HepG2 (cell line): ENCODE data around the gene SUB1. TPM values are rescaled to one million over a fixed set of nuclear protein-coding genes. Genes with fewer than 3 reads are reported as not detected.

Experiments
- CAMTA2 ChIP-seq: sonication (generic); formaldehyde crosslinking; IDR thresholded peaks from 2 replicates; pipeline ENCODE4 v1.4.0; 2020; ENCODE audit warnings: mild to moderate bottlenecking, missing genetic modification reagents, borderline replicate concordance
- CTCF ChIP-seq: sonication (generic); formaldehyde crosslinking; IDR thresholded peaks from 2 replicates; pipeline ENCODE4 v1.5.0; 2020; ENCODE audit warnings: mild to moderate bottlenecking, missing genetic modification reagents, moderate library complexity
- KIAA2018 ChIP-seq: sonication (generic); formaldehyde crosslinking; IDR thresholded peaks from 2 replicates; pipeline ENCODE4 v1.5.0; 2020; ENCODE audit warnings: mild to moderate bottlenecking, missing genetic modification reagents, borderline replicate concordance
- MTA3 ChIP-seq: sonication (generic); formaldehyde crosslinking; IDR thresholded peaks from 2 replicates; pipeline ENCODE4 v1.4.0; 2020; ENCODE audit warnings: missing genetic modification reagents
- MXD3 ChIP-seq: IDR thresholded peaks from 2 replicates; pipeline ENCODE4 v1.6.1; 2016; ENCODE audit warnings: mild to moderate bottlenecking, missing biosample characterization, missing genetic modification reagents
- SAFB2 ChIP-seq: sonication (generic); formaldehyde crosslinking; IDR thresholded peaks from 2 replicates; pipeline ENCODE4 v1.5.1; 2020; ENCODE audit warnings: missing genetic modification reagents, low read depth, mild to moderate bottlenecking, borderline replicate concordance
- SETDB1 ChIP-seq: sonication (generic); formaldehyde crosslinking; IDR thresholded peaks from 2 replicates; pipeline ENCODE4 v1.5.1; 2020; ENCODE audit warnings: missing genetic modification reagents, mild to moderate bottlenecking, borderline replicate concordance
- SP140L ChIP-seq: sonication (generic); formaldehyde crosslinking; IDR thresholded peaks from 2 replicates; pipeline ENCODE4 v1.4.0; 2020; ENCODE audit warnings: missing genetic modification reagents, borderline replicate concordance
- SP4 ChIP-seq: sonication (generic); formaldehyde crosslinking; IDR thresholded peaks from 2 replicates; pipeline ENCODE4 v1.8.1; 2023; ENCODE audit warnings: mild to moderate bottlenecking, missing genetic modification reagents
- SP5 ChIP-seq: IDR thresholded peaks from 2 replicates; pipeline ENCODE4 v1.6.1; 2016; ENCODE audit warnings: low read depth, borderline replicate concordance
- TCF12 ChIP-seq, 2 experiments: fragments of 450-650 bp in 1 of 2; sonication (generic) in 1 of 2; formaldehyde crosslinking in 1 of 2; IDR thresholded peaks; 2 replicates each; pipeline versions ENCODE4 v1.6.1 to v1.8.0; 2017 to 2022; ENCODE audit warnings: antibody characterized with exemption in 1 of 2, mild to moderate bottlenecking in 1 of 2, missing genetic modification reagents in 1 of 2, moderate library complexity in 1 of 2
- XRCC5 ChIP-seq: fragments of 200-400 bp; formaldehyde crosslinking; optimal IDR thresholded peaks from 2 replicates; pipeline ENCODE3; 2017; ENCODE audit warnings: mild to moderate bottlenecking, low read length
- ZNF564 ChIP-seq: sonication (generic); formaldehyde crosslinking; IDR thresholded peaks from 2 replicates; pipeline ENCODE4 v1.8.1; 2023; ENCODE audit warnings: mild to moderate bottlenecking, missing genetic modification reagents
- ZNF704 ChIP-seq: sonication (generic); formaldehyde crosslinking; IDR thresholded peaks from 2 replicates; pipeline ENCODE4 v1.8.1; 2023; ENCODE audit warnings: mild to moderate bottlenecking, inconsistent platforms, moderate library complexity, missing genetic modification reagents, borderline replicate concordance
- polyA plus RNA-seq, 8 experiments: library from polyadenylated mRNA; depleted of rRNA in 3 of 8; stranded (reverse) in 7 of 8; unstranded in 1 of 8; fragments of >200 nt; fragmentation: Illumina TruSeq in 4 of 8; extraction: Trizol in 4 of 8; gene quantifications; 2 replicates each; pipeline versions ENCODE4 v1.2.1 to v1.2.3, GENCODE V29; 2011 to 2016; ENCODE audit warnings: low read depth in 4 of 8, missing spikeins in 1 of 8, mixed read lengths in 1 of 8; ENCODE audit not compliant: insufficient read depth in 1 of 8
- total RNA-seq, 5 experiments: library from RNA; depleted of rRNA; stranded (reverse); fragments of >200 nt; fragmentation: Illumina TruSeq; extraction: Trizol; gene quantifications; 2 replicates each; pipeline ENCODE4 v1.2.3, GENCODE V29; 2016; ENCODE audit warnings: low read depth in 1 of 5
- TF ChIP-seq, protein P1 (sequence below): sonication (generic); formaldehyde crosslinking; IDR thresholded peaks from 2 replicates; pipeline ENCODE4 v1.5.0; 2020; ENCODE audit warnings: missing genetic modification reagents

The SUB1 gene
- total and polyA plus RNA-seq, 2 of the 13 experiments (the other 11 are each of a cell fraction or from before 2014, with no cell fraction given) = 182 to 693 TPM

GRCh38 chr5:32613050-32613672 is 27.8 kb downstream of the SUB1 start (continued):
- TF ChIP-seq ZNF704 = no peak
- no peak for TF ChIP-seq KIAA2018
- no peak for TF ChIP-seq MXD3 (CRISPR knock-in tag)
- TF ChIP-seq ZNF564 (CRISPR knock-in tag) = no peak
- no peak for TF ChIP-seq TCF12 (IDR thresholded peaks at IDR 0.05)
- TF ChIP-seq TCF12 (CRISPR knock-in tag; IDR thresholded peaks at IDR 0.05) = no peak
- no peak for TF ChIP-seq SP5 (CRISPR knock-in tag)
- no peak for TF ChIP-seq MTA3 (CRISPR knock-in tag)
- no peak for TF ChIP-seq SAFB2 (CRISPR knock-in tag)
- TF ChIP-seq CTCF = peak; percentile 89
- TF ChIP-seq CAMTA2 = no peak
- TF ChIP-seq XRCC5 = no peak
- TF ChIP-seq SP4 (CRISPR knock-in tag) = no peak
- no peak for TF ChIP-seq SP140L (CRISPR knock-in tag)
- TF ChIP-seq, protein P1, sequence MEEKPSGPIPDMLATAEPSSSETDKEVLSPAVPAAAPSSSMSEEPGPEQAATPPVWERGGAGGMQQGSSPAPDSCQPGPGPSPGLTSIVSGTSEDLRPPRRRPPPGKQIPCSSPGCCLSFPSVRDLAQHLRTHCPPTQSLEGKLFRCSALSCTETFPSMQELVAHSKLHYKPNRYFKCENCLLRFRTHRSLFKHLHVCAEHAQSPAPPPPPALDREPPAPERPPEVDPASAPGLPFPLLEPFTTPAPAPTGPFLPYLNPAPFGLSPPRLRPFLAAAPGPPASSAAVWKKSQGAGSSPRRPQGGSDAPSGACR (CRISPR knock-in tag) = no peak
- TF ChIP-seq SETDB1 = no peak
